ENCODE measurements around the gene C1orf159. TPM values are rescaled to one million over a fixed set of nuclear protein-coding genes. Genes with fewer than 3 reads are reported as not detected.

C1orf159 gene
- total and polyA plus RNA-seq, 2 donors (not counting 1 experiment from before 2014, with no cell fraction given), result 23.0 to 25.6 TPM

GRCh38 chr1:1144843-1145546 is 29.1 kb upstream of the C1orf159 start:
- Histone ChIP-seq H3K9ac (ENCODE audit: low read length) (peak overlapping the region; percentile 54), H3K27me3 (replicated peaks in 1 of 4; ENCODE audit: control extremely low read depth in 1 of 4, control insufficient read depth in 3 of 4, insufficient read depth in 4 of 4, low read length in 3 of 4) (no peaks in the 10 kb centered on the region), H3K4me3 (ENCODE audit: control extremely low read depth in 1 of 5, extremely low read depth in 1 of 5, insufficient read depth in 1 of 5, low read depth in 2 of 5, low read length in 4 of 5) (peak overlapping the region in 3 of 5 experiments; percentile 31 to 45 (median 38)), H3K4me1 (ENCODE audit: control insufficient read depth in 2 of 2, insufficient read depth in 2 of 2, low read length in 2 of 2) (peaks cover 33 to 47% of the 10 kb centered on the region in 2 donors), H3K27ac (ENCODE audit: low read length in 2 of 2) (peak overlapping the region; percentile 98), H3K4me2 (replicated peaks; ENCODE audit: low read depth, low read length, poor library complexity, severe bottlenecking) (peak overlapping the region; percentile 83), H4K20me1 (ENCODE audit: control insufficient read depth, insufficient read depth, low read length, poor library complexity, severe bottlenecking) (no peaks in the 10 kb centered on the region), H2AFZ (ENCODE audit: insufficient read depth, low read depth, low read length, poor library complexity, severe bottlenecking) (peak overlapping the region; percentile 49), H3K36me3 (replicated peaks in 1 of 2; ENCODE audit: control extremely low read depth in 1 of 2, control insufficient read depth in 1 of 2, extremely low read depth in 1 of 2, insufficient read depth in 2 of 2, low read length in 1 of 2) (no peaks in the 10 kb centered on the region), H3K79me2 (ENCODE audit: control insufficient read depth, insufficient read depth, low read length) (no peaks in the 10 kb centered on the region), H3K9me3 (ENCODE audit: control extremely low read depth in 1 of 3, control insufficient read depth in 2 of 3, insufficient read depth in 1 of 3, low read length in 2 of 3) (no peaks in the 10 kb centered on the region)
- peaks cover 29% of the 10 kb centered on the region for H3K4me1 Mint-ChIP-seq
- POLR2A ChIA-PET, result interaction anchor here (1.0 to 1.7 kb wide), 2 partner anchors 13 to 27 kb away, joined by 3 to 5 read pairs; no protein-coding TSS in a partner anchor
- no peaks in the 10 kb centered on the region for H3K9me3 Mint-ChIP-seq (ENCODE audit: insufficient read depth)
- TF ChIP-seq CTCF (IDR thresholded peaks at IDR 0.05), result no peak
- TF ChIP-seq EZH2 (IDR thresholded peaks at IDR 0.05; ENCODE audit: borderline replicate concordance, insufficient read depth, low read depth, low read length, poor library complexity, severe bottlenecking), result no peak
- DNase-seq, result no peak
- CTCF ChIA-PET, result interaction anchor here (2.5 kb wide), 1 partner anchor 23 kb away, joined by 11 read pairs; no protein-coding TSS in a partner anchor
- no peak for ATAC-seq (ENCODE audit: low read depth)
- peak overlapping the region; percentile 96 for H3K27ac Mint-ChIP-seq
- peak overlapping the region; percentile 10 for H3K4me3 Mint-ChIP-seq
- intact Hi-C loops (cut with micrococcal nuclease), result loop anchor here (1.0 to 2.0 kb wide), 5 partner anchors 9 to 56 kb away; partner anchors contain the start of genes C1orf159 and TTLL10
- 85% methylated on average over 29 of the region's 32 CpGs for WGBS (ENCODE audit: insufficient coverage)
- no peaks in the 10 kb centered on the region for H3K27me3 Mint-ChIP-seq
